Measurements from ENCODE around the gene ATG13. TPM values are rescaled to one million over a fixed set of nuclear protein-coding genes. Genes with fewer than 3 reads are reported as not detected.

Gene ATG13
- total RNA-seq, 1 experiment from 2014 or later, result 69.2 TPM

GRCh38 chr11:46694607-46695006, 77.3 kb downstream of the ATG13 start:
- Histone ChIP-seq H3K4me3 (replicated peaks in 1 of 2; ENCODE audit: low read depth in 1 of 2, low read length in 2 of 2) (no peak overlapping the region), H3K36me3 (ENCODE audit: control insufficient read depth in 1 of 2, insufficient read depth in 2 of 2, low read length in 2 of 2) (peaks cover 0 to 6% of the 10 kb centered on the region in 2 experiments; a peak in 1 of 4 replicates), H2AFZ (ENCODE audit: low read depth, low read length, poor library complexity, severe bottlenecking) (no peak overlapping the region), H3K9me2 (ENCODE audit: insufficient read depth) (no peaks in the 10 kb centered on the region), H3K27ac (ENCODE audit: low read depth, low read length) (no peak overlapping the region), H3K4me1 (ENCODE audit: control insufficient read depth in 1 of 2, insufficient read depth in 2 of 2, low read length in 2 of 2) (peaks cover 0 to 11% of the 10 kb centered on the region in 2 experiments; a peak in 1 of 4 replicates), H4K20me1 (ENCODE audit: insufficient read depth) (no peaks in the 10 kb centered on the region), H3K79me2 (ENCODE audit: insufficient read depth, low read length) (peaks cover 6% of the 10 kb centered on the region; the same call in 1 of the 2 replicates), H3K27me3 (ENCODE audit: insufficient read depth, low read length) (no peaks in the 10 kb centered on the region), H3K9me3 (ENCODE audit: control insufficient read depth in 1 of 2, insufficient read depth in 1 of 2, low read depth in 1 of 2, low read length in 2 of 2) (no peaks in the 10 kb centered on the region), H3K4me2 (ENCODE audit: low read length) (no peak overlapping the region), H3K9ac (ENCODE audit: low read length) (no peak overlapping the region)
- DNase-seq (ENCODE audit: low read depth, low spot score) (no peak), ATAC-seq (no peak)
- ChIA-PET POLR2A (no interaction called here), CTCF (no interaction called here), RAD21 (ENCODE audit: low non-redundant PET in 1 of 2, low total read pairs in 2 of 2, uncharacterized antibody in 2 of 2, unreplicated experiment in 2 of 2) (no interaction called here)
- no TSS peak for BruUV-seq (replicated peaks)
- intact Hi-C loops (cut with micrococcal nuclease), result no loop called here
- TF ChIP-seq POLR2AphosphoS5 (IDR thresholded peaks at IDR 0.05; ENCODE audit: low read depth, low read length) (no peak), RAD21 (IDR thresholded peaks at IDR 0.05; ENCODE audit: low read depth) (no peak), ELF1 (IDR thresholded peaks at IDR 0.05; ENCODE audit: borderline replicate concordance, low read depth) (no peak)

GRCh38 chr11:46695345-46696211, 78.2 kb downstream of the ATG13 start:
- DNase-seq (ENCODE audit: low read depth, low spot score) (no peak), ATAC-seq (no peak)
- H3K4me2 ChIP-seq (ENCODE audit: low read length), result no peak overlapping the region
- no peaks in the 10 kb centered on the region for H3K27me3 ChIP-seq (ENCODE audit: insufficient read depth, low read length)
- intact Hi-C loops (cut with micrococcal nuclease), result no loop called here
- no peaks in the 10 kb centered on the region for H3K9me3 ChIP-seq (ENCODE audit: control insufficient read depth in 1 of 2, insufficient read depth in 1 of 2, low read depth in 1 of 2, low read length in 2 of 2)
- H3K4me3 ChIP-seq (replicated peaks in 1 of 2; ENCODE audit: low read depth in 1 of 2, low read length in 2 of 2), result no peak overlapping the region
- ChIA-PET POLR2A (no interaction called here), CTCF (no interaction called here), RAD21 (ENCODE audit: low non-redundant PET in 1 of 2, low total read pairs in 2 of 2, uncharacterized antibody in 2 of 2, unreplicated experiment in 2 of 2) (no interaction called here)
- peaks cover 13% of the 10 kb centered on the region for H3K79me2 ChIP-seq (ENCODE audit: insufficient read depth, low read length)
- H3K36me3 ChIP-seq (ENCODE audit: control insufficient read depth in 1 of 2, insufficient read depth in 2 of 2, low read length in 2 of 2), result peaks cover 0 to 6% of the 10 kb centered on the region in 2 experiments; a peak in 1 of 4 replicates
- no peak overlapping the region for H3K27ac ChIP-seq (ENCODE audit: low read depth, low read length)
- peaks cover 0 to 13% of the 10 kb centered on the region in 2 experiments; a peak in 1 of 4 replicates for H3K4me1 ChIP-seq (ENCODE audit: control insufficient read depth in 1 of 2, insufficient read depth in 2 of 2, low read length in 2 of 2)
- BruUV-seq (replicated peaks), result no TSS peak
- H3K9ac ChIP-seq (ENCODE audit: low read length), result no peak overlapping the region
- H4K20me1 ChIP-seq (ENCODE audit: insufficient read depth), result no peaks in the 10 kb centered on the region
- no peak overlapping the region for H2AFZ ChIP-seq (ENCODE audit: low read depth, low read length, poor library complexity, severe bottlenecking)
- H3K9me2 ChIP-seq (ENCODE audit: insufficient read depth), result no peaks in the 10 kb centered on the region
- TF ChIP-seq ZNF274 (IDR thresholded peaks at IDR 0.05; ENCODE audit: low read depth, low read length) (no peak), CTCF (IDR thresholded peaks at IDR 0.05 in 2 of 3, conservative IDR thresholded peaks at IDR 0.05 in 1 of 3; ENCODE audit: borderline replicate concordance in 1 of 3, insufficient read depth in 1 of 3, low read depth in 2 of 3, low read length in 2 of 3) (no peak), YY1 (IDR thresholded peaks at IDR 0.05; ENCODE audit: extremely low read depth, insufficient replicate concordance, low read depth, low read length) (no peak), MAX (IDR thresholded peaks at IDR 0.05) (no peak), SIN3A (IDR thresholded peaks at IDR 0.05; ENCODE audit: low read depth) (no peak), EGR1 (IDR thresholded peaks at IDR 0.05; ENCODE audit: low read depth) (no peak), REST (IDR thresholded peaks at IDR 0.05; ENCODE audit: low read depth) (no peak), ATF3 (IDR thresholded peaks at IDR 0.05) (no peak), ZFX (IDR thresholded peaks at IDR 0.05) (no peak), POLR2A (IDR thresholded peaks at IDR 0.05; ENCODE audit: borderline replicate concordance, extremely low read depth, insufficient read depth, insufficient read length) (no peak), CBX3 (IDR thresholded peaks at IDR 0.05; ENCODE audit: low read depth) (no peak)
